Measurements from ENCODE around the gene IMPA2.
"Not testable (repeated sequence)": the region's sequence is repeated elsewhere in the genome, so short reads cannot be mapped to it uniquely, and the experiment has no call there.

Gene IMPA2

GRCh38 chr18:11962597-11962996 lies 18.7 kb upstream of the IMPA2 start:
- DNase-seq (ENCODE audit: low read depth in 3 of 3), result no peak

GRCh38 chr18:11963991-11964484 lies 17.3 kb upstream of the IMPA2 start:
- DNase-seq (ENCODE audit: low read depth in 3 of 3), result no peak

GRCh38 chr18:11969904-11970835 lies 11.1 kb upstream of the IMPA2 start:
- no peak for DNase-seq (ENCODE audit: low read depth in 3 of 3)

- DNase-seq (ENCODE audit: low read depth in 3 of 3), result not testable (repeated sequence)
These were observed 10.5 kb upstream of the IMPA2 start for GRCh38 chr18:11970836-11971226.

- no peak for DNase-seq (ENCODE audit: low read depth in 3 of 3)
These were observed 8.7 kb upstream of the IMPA2 start for GRCh38 chr18:11972371-11973174.

GRCh38 chr18:11974741-11975325 lies 6.5 kb upstream of the IMPA2 start:
- no peak for DNase-seq (ENCODE audit: low read depth in 3 of 3)

GRCh38 chr18:11975723-11976122 lies 5.6 kb upstream of the IMPA2 start:
- no peak for DNase-seq (ENCODE audit: low read depth in 3 of 3)

- no peak for DNase-seq (ENCODE audit: low read depth in 3 of 3)
These were observed 4.8 kb upstream of the IMPA2 start for GRCh38 chr18:11976315-11977152.

GRCh38 chr18:11977153-11977466 lies 4.2 kb upstream of the IMPA2 start:
- DNase-seq (ENCODE audit: low read depth in 3 of 3), result no peak

GRCh38 chr18:11978956-11979355 lies 2.4 kb upstream of the IMPA2 start:
- DNase-seq (ENCODE audit: low read depth in 3 of 3), result no peak

GRCh38 chr18:11980163-11980493 lies 1.2 kb upstream of the IMPA2 start:
- no peak for DNase-seq (ENCODE audit: low read depth in 3 of 3)

- DNase-seq (ENCODE audit: low read depth in 3 of 3), result peak; percentile 88 to 95 (median 90)
These were observed 664 bp upstream of the IMPA2 start for GRCh38 chr18:11980494-11981191.

- peak in 2 of 3 experiments; percentile 2 to 30 for DNase-seq (ENCODE audit: low read depth in 3 of 3)
These were observed 448 bp downstream of the IMPA2 start for GRCh38 chr18:11981543-11982366.

GRCh38 chr18:11982981-11983380 lies 1.7 kb downstream of the IMPA2 start:
- no peak for DNase-seq (ENCODE audit: low read depth in 3 of 3)

- DNase-seq (ENCODE audit: low read depth in 3 of 3), result no peak
These were observed 2.3 kb downstream of the IMPA2 start for GRCh38 chr18:11983592-11983991.

GRCh38 chr18:11984091-11984490 lies 2.8 kb downstream of the IMPA2 start:
- no peak for DNase-seq (ENCODE audit: low read depth in 3 of 3)

- DNase-seq (ENCODE audit: low read depth in 3 of 3), result no peak
These were observed 4.3 kb downstream of the IMPA2 start for GRCh38 chr18:11985586-11985985.

GRCh38 chr18:11986061-11986460 lies 4.8 kb downstream of the IMPA2 start:
- no peak for DNase-seq (ENCODE audit: low read depth in 3 of 3)

- no peak for DNase-seq (ENCODE audit: low read depth in 3 of 3)
These were observed 6.2 kb downstream of the IMPA2 start for GRCh38 chr18:11987527-11987926.

GRCh38 chr18:11989174-11989573 lies 7.9 kb downstream of the IMPA2 start:
- no peak for DNase-seq (ENCODE audit: low read depth in 3 of 3)

All from stimulated activated CD4-positive, alpha-beta T cell treated with anti-CD3 and anti-CD28 coated beads, TNF-alpha, amount 100 ng/mL, for 4 hours (primary cell).